Cortex of kidney (tissue), 1 donor: ENCODE results near the gene LPCAT1.
"Not testable (repeated sequence)": the region's sequence is repeated elsewhere in the genome, so short reads cannot be mapped to it uniquely, and the experiment has no call there.

Source experiments
- DNase-seq: peaks from one replicate; lab custom pipeline; 2025; lab: John Stamatoyannopoulos, UW

The LPCAT1 gene, protein sequence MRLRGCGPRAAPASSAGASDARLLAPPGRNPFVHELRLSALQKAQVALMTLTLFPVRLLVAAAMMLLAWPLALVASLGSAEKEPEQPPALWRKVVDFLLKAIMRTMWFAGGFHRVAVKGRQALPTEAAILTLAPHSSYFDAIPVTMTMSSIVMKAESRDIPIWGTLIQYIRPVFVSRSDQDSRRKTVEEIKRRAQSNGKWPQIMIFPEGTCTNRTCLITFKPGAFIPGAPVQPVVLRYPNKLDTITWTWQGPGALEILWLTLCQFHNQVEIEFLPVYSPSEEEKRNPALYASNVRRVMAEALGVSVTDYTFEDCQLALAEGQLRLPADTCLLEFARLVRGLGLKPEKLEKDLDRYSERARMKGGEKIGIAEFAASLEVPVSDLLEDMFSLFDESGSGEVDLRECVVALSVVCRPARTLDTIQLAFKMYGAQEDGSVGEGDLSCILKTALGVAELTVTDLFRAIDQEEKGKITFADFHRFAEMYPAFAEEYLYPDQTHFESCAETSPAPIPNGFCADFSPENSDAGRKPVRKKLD

DNA sequence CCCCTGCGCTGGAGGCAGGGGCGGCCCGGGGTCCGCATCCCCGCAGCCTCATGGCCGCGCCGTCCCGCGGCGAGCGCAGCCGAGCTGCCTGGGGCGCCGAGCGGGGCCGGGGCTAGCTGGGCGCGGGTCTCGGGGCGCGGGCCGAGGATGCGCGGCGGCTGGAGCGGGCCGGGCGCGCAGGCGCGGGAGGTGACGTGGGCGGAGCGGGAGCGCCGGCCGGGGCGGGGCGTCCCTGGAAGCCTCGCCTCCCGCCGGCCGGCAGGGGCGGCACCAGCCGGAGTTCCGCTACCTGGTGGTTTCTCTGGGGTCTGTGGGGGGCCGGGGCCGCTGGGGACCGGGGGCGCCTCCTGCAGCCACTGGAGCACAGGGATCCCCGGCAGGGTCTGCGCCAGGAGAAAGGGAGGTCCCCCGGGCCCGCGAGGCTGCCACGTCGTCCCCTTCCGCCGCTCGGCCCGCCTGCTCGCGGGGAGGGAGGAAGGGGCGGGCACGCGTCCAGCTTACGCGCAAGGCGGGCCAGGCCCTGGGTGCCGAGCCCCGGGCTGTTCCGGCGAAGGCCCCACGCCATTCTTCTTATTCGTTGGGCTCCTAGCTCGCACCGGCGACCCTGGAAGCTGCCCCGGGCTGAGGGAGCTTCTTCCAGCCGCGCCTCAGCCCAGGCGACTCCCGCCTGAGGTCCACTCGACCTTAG, at the start of gene LPCAT1:
Gene LPCAT1 (minus strand): TSS at position 168 of the 688 bp plus-strand sequence. CDS start 116 bp downstream, at position 52.
- DNase-seq = no peak

DNA sequence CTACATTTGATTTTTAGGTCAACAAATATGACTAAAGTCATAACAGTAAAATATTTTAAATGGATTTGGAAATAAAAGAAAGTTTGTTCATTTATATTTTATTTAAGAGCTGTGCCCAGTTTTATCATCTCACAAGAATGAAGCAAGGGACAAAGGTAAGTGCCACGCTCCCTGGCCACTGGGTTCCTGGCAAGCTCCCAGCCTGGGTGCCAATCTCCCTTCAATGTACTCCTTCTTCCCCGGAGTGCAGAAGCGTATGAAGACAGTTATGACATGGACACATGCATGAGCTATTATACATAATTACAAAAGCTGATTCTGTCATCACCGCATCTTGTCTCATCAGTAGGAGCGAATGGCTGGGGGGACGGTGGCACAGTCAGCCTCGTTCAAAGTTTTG, 48.1 kb upstream of the LPCAT1 start:
- not testable (repeated sequence) for DNase-seq

DNA sequence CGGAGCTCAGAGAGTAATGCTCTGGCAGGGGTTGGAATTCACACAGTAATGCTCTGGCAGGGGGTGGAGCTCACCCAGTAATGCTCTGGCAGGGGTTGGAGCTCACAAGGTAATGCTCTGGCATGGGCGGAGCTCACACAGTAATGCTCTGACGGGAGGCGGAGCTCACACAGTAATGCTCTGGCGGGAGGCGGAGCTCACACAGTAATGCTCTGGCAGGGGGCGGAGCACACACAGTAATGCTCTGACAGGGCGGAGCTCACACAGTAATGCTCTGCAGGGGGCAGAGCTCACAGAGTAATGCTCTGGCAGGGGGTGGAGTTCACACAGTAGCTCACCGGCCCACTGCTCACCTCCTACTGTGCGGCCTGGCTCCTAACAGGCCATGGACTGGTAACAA, 47.2 kb upstream of the LPCAT1 start:
- DNase-seq = no peak

DNA sequence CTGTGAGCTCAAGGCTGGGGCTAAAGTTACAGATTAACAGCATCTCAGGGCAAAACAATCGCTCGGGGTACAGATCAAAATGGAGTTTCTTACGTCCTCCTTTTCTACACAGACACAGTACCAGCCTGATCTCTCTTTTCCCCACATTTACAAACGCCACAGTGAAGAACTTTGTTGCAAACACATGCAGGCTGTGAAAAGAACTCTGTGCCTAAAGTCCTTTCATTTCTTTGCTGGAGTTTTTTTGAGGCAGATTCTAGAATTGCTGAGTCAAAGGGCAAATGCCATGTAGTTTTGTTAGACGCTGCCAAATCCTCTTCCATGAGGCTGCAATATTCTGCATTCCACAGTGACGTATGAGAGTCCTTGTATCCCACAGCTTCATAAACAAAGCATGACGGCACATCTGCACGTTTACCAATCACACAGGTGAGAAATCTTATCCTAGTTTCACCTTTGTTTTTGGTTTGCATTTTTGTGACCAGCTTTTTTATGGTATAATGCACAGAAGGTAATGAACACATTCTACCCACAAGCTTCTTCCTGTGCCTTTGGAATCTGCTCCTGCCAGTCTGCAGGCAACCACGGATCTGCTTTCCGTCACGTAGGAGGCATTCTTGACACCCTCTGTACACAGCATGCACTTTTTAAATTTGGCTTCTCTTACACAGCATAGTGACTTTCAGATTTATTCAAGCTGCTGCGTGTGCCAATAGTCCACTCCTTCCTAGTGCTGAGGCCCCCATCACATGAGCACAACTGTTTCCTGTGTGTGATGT, 44.6 kb upstream of the LPCAT1 start:
- no peak for DNase-seq

DNA sequence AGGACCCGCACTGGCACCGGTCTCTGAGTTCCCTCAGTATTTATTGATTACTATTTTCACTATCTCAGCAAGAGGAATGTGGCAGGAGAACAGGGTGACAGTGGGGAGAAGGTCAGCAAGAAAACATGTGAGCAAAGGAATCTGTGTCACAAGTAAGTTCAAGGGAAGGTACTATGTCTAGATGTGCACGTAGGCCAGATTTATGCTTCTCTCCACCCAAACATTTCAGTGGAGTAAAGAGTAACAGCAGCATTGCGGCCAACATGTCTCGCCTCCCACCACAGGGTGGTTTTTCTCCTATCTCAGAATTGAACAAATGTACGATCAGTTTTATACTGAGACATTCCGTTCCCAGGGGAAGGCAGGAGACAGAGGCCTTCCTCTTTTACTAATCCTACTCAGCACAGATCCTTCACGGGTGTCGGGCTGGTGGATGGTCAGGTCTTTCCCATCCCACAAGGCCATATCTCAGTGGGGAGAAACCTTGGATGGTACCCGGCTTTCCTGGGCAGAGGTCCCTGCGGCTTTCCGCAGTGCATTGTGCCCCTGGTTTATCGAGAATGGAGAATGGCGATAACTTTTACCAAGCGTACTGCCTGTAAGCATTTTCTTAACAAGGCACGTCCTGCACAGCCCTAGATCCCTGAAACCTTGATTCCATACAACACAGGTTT, 43.9 kb upstream of the LPCAT1 start:
- not testable (repeated sequence) for DNase-seq

DNA sequence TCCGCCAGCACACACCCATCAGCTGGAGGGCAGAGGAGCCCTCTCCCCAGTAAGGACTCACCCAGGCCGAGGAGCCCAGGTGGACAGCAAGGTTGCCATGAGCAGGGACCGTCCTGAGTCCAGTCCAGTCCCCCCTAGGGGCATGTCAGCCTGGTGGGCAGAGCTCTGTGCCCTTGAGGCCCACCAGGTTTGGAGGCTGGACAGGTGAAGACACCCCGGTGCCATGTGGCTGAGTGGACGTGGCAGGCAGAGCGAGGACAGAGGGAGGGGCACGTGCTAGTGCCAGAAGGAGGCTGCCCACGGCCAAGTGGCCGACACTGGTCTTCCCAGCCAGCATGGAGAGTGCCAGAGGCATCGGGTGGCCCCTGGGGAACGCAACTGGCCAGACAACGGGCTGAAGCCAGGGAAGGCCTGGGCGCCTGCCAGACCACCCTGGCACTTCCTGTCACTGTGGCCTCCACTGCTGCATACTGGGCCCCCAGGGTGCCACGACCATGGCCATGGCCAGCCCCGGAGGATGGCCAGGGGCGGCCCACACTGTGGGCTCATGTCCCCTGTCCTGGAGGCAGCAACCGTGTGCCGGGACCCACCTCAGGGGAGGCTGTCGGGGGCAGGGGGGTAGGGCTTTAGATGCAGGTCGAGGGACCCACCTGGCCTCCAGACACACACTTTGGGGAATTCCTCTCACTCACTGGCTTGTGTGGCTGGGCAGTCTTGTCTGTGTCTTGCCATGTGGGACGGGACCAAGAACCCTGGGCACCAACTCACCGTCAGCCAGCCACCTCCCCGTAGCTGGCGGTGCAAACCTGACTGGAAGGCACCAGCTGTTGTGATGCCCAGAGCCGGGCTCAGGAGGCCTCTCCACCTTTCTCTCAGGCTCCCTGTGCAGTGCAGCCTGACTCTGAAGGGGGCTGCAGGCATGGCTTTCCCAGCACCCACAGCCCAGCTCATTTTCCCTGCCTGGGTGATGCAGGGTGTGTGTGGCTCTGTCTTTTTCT, 42.3 kb upstream of the LPCAT1 start:
- DNase-seq = no peak

DNA sequence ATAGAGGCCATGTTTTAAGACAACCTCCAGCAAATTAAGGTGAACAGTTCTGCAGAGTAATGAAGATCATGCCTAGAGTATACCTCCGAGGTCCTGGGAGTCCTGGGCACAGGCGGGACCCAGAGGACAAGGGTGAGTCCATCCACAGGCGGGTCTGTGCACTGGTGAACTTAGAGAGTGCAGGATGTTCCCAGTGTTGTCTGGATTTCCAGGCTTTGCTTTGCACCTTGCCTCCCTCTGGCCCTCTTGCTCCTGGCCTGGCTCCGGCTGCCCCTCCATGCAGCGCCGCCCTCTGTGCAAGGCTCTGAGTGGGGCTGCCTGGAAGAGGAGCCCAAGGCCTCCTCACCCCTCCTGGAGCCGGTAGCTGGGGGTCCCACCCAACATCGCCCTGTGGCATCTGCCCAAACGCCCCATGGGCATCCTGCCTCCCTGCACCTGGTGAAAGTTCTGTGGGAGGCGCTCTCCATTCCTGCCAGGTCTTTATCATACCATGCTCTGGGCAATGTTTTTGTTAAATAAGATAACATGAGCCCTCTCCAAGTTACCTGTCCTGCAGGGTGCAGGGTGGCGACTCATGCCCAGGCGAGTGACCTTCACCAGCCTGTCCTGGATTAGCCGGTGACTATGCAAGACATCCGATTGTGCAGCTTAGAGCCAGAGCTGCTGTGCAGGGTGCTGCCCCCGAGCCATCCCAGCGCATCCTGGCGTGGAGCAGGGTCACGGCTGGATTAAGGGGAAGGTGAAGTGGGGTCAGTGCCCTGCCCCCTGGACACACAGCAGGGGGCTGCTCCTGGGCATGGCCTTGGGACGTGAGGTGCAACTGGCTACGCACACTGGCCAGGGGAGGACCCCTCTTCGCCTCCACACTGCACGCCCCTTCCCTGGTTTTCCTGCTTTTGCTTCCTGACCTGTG, 41.3 kb upstream of the LPCAT1 start:
- no peak for DNase-seq

DNA sequence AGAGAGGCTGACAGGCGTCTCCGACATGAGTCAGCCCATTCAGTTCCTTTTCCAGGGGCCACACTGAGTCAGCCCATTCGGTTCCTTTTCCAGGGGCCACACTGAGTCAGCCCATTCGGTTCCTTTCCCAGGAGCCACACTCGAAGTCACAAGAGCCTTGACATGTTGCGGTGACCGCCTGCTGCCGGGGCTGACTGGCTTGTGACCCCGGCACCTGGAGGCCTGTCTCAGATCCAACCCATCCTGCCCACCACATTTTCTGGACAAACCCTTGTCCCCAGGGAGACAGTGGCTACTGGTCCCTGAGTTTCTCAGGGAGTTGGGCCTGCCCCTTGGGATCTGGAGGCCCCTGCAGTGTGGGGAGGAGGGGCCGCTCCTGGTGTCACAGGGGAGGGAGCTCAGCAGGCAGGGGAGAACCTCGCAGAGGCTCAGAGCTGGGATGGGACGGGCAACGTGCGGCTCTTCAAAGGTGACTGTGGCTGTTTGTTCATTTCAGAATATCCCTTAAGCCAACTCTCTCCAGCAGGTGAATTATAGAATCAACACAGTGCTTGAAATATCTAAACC, 40.5 kb upstream of the LPCAT1 start:
- no peak for DNase-seq

DNA sequence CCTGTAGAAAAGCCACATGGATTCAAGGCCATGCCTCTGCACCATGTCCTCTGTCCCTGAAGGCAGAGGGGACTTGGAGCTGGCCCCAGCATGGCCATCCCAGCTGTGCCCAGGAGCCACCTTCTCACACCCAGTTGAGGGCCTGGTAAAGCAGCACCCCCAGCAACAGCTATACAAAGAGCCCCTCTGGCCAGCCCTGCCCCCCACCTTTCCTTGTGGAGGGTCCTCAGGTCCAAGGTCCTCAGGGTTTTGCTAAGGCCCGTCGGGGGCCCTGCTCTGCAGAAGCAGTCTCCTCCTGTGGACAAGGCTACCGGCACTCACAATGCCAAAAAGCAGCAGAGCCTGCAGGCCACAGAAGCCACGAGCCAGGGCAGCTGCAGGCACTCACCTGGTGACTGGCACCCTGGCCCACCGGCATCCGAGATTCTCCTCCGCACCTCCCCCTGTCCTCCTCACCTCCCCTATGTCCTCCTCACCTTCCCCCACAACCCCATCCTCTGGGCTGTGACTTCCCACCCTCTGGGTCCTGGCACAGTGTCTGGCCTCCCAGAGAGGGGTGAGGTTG, 39.9 kb upstream of the LPCAT1 start:
- DNase-seq = no peak

DNA sequence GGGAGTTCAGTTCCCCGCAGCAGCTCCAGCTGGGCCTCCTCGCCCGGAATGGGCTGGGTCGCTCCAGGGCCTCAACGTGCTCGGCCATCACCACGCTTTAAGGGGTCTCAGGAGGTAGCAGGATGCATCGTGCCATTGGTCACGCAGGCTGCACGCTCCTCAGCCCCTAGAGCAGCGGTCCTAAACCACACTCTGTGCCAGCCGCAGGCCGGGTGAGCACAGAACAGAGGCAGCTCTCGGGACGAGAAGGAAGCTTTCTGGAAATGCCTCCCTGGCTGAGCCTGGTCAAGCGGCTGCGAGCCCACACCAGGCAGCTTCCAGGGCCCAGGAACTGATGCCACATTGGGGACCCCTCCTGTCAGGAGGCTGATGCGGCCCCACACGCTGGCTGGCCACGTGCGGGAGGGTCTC, 39.3 kb upstream of the LPCAT1 start:
- DNase-seq = no peak

DNA sequence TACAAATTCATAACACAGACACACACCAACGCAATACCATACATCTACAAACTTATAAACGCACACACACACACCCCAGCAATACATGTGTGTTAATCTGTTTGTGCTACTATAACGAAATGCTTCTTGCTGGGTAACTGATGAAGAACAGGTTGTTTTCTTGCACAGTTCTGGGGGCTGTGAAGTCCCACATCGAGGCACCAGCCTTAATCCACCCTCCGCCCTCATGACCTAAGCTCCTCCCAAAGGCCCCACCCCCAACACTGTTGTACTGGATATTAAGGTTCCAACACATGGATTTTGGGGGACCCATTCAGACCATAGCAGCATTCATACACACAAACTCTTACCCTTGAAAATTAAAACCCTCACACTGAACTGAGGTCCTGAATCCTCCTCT, 38.8 kb upstream of the LPCAT1 start:
- DNase-seq = no peak

DNA sequence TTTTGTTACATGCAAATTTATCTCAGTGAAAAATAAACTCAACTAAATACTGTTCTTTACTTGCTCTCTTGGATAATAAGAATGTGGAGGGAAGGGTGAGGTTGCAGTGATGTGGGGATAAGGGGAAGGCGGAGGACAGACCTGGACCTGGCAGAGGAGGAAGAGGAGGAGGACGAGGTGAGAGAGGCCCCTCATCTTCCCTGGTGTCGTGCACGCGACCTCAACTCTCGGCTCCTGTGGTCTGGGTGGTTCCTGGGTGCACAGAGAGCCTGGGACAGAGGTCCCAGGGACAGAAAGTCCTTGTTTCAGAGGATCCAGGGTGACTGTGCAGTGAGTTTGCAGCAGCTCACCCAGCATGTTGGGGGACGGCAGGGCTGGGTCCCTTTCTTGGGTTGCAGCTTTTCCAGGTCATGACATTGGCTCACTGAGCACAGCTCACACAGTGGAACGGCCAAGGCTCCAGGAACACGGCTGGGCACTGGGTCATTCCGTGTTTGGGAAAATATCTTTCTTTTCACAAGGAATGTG, 37.7 kb upstream of the LPCAT1 start:
- no peak for DNase-seq

DNA sequence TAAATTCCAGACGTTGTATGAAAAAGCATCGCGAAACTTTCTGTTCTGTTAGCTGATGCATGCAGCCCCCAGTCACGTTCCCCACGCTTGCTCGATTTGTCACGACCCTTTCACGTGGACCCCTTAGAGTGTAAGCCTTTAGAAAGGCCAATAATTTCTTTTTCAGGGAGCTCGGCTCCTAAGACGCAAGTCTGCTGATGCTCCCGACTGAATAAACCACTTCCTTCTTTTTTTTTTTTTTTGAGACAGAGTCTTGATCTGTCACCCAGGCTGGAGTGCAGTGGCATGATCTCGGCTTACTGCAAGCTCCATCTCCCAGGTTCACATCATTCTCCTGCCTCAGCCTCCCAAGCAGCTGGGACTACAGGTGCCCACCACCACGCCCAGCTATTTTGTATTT, 36.7 kb upstream of the LPCAT1 start:
- DNase-seq = not testable (repeated sequence)

DNA sequence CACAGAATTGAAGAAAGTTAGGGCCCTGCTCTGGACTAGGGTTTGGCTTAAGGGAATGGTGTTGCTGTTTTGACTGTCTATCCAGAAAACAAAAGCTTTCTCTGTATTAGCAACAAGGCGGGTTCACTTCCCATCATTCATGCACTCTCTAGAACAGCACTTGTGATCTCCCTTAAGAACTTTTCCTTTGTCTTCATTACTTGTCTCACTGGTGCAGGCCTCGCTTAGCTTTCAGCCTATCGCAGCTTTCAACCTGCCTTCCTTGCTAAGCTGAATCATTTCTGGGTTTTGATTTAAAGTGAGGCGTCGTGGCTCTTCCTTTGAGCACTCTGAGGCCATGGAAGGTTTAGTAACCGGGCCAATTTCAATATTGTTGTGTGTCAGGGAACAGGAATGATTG, 35.2 kb upstream of the LPCAT1 start:
- DNase-seq = no peak

DNA sequence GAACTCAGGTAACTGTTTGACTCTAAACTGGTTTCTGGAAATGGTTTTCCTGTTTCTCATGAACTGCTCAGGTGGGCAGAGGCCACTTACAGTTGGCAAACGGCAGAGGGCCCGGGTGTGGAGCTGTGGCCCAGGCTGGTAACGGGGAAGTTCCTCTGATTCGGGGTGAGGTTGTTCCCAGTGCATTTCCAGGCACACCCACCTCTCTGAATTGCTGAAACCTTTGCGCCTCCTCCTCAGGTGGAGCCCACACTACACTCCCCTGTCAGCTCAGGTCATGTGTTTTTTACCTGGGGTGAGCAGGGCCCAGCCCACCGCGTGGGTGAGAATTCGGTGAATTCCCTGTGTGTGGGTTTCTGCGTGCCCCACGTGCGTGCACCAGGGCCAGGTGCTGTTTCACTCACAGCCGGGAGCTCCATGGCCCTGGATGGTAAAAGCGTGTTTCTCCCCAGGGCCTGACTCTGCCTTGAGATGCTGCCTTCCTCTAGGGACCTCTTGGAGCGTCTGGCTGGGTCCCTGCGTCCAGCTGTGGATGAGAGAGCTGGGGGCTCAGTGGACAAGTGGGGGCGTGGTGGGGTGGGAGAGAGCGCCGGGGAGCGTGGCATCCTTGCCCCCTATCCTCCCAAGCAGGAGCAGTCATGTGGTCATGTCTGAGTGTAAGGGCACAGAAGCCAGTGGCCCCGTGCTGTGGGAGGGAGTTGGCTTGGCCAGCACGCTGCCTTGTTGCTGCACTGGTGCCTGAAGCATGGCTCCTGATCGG, 33.5 kb upstream of the LPCAT1 start:
- no peak for DNase-seq

DNA sequence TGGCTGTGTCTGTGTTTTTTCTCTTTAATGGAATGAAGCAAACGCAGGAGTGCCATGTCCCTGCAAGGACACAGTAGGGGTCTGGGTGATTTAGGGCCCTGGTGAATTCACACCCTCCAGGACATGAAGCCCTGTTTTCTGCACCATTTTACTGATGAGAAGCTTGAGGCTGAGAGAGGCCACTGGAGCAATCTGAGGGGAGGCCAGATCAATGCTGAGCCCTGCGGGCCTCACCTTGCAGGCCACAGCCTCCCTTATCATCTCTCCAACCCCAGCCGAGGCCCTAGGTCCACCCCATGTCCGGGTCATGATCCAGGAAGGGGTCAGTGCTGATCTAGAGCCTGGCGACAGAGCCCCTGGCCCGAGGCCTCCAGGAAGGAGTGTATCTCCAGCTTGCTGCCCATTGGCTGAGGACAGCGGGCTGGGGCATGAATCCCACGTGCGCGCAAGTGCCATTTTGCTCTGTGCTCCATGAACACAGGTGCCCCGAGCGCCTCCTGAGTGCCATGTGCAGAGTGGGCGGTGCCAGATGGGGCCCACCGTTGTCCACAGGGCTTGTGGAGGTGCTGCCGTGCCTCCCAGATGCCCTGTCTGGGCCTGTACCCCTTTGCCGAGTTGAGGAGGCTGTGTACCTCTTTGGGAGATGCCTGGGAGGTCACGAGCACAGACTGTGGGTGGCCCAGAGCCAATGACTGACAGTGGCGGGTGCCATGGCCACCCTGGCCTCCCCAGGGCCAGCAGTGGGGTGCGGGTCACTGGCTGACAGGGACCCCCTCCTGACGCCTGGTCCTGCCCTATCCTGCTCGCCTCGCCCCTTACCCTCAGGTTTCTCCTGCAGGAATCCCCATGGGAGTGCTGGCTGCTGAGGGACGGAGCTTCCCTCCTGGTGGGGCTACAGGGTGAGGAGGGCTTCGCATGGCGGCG, 32.3 kb upstream of the LPCAT1 start:
- DNase-seq = no peak
